ENCODE results near the gene G6PC2. TPM values are rescaled to one million over a fixed set of nuclear protein-coding genes. Genes with fewer than 3 reads are reported as not detected.
"Not testable (repeated sequence)": the region's sequence is repeated elsewhere in the genome, so short reads cannot be mapped to it uniquely, and the experiment has no call there.

Gene G6PC2
- total RNA-seq, 4 donors from 2014 or later, result not detected

GRCh38 chr2:168920504-168921157, 19.5 kb downstream of the G6PC2 start:
- no peak for DNase-seq (ENCODE audit: low spot score)
- TF ChIP-seq, protein P1, sequence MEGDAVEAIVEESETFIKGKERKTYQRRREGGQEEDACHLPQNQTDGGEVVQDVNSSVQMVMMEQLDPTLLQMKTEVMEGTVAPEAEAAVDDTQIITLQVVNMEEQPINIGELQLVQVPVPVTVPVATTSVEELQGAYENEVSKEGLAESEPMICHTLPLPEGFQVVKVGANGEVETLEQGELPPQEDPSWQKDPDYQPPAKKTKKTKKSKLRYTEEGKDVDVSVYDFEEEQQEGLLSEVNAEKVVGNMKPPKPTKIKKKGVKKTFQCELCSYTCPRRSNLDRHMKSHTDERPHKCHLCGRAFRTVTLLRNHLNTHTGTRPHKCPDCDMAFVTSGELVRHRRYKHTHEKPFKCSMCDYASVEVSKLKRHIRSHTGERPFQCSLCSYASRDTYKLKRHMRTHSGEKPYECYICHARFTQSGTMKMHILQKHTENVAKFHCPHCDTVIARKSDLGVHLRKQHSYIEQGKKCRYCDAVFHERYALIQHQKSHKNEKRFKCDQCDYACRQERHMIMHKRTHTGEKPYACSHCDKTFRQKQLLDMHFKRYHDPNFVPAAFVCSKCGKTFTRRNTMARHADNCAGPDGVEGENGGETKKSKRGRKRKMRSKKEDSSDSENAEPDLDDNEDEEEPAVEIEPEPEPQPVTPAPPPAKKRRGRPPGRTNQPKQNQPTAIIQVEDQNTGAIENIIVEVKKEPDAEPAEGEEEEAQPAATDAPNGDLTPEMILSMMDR (IDR thresholded peaks at IDR 0.05), result no peak
- ATAC-seq (ENCODE audit: low FRiP score), result no peak

- TF ChIP-seq, protein P1 (IDR thresholded peaks at IDR 0.05), result no peak
- ATAC-seq (ENCODE audit: low FRiP score) (no peak), DNase-seq (ENCODE audit: low spot score) (no peak)
Observed at GRCh38 chr2:168926621-168927386, 25.7 kb downstream of the G6PC2 start.

DNA sequence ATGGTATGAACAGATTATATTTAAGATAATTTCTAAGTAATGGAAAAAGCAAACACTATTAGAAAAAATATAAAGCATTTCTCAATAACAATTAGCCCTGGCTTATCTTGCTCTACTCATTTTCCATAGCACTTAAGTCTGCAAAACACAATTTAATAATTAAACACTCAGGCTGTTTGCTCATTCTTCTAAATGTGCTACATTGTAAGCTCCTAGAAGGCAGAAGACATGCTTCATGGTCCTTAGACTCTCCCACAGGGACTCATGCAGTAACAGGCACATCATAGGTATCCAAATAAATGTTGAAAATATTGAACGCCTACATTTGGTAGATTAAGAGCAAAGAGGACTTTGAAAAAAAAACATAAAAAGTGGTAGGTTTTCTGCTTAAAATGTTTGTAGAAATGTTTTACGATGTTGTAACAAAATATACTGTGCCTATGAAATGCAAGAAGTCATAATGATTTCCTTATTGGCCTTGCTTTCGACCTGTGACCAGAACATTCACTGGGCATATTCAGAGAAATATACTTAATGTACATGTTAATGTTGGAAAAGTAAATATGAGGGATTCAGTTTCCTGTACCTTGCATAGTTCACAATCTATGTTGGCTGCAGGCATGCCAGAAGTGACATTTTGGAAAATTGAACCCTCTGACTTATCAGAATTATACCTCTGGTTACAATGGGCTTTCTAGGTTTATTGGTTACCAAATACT, 27.2 kb downstream of the G6PC2 start:
- TF ChIP-seq, protein P1 (IDR thresholded peaks at IDR 0.05), result no peak
- ATAC-seq (ENCODE audit: low FRiP score), result no peak
- no peak for DNase-seq (ENCODE audit: low spot score)

DNA sequence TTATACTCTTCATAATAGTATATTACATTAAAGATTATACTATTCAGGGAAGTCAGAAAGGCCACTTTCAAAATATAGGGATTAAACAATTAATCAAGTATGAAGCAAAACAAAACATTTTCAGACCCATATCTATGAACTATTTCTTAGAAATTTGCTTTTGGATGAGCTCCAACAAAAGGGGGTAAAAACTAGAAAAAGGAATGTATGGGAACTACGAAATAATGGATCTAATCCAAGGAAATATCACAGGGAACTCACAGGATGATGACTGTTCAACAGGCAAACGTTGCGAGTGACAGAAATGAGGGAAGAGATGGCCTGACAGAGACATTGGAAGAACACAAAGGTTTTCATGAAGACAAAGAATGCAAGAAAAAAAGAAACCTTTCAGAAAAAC, 27.9 kb downstream of the G6PC2 start:
- no peak for ATAC-seq (ENCODE audit: low FRiP score)
- DNase-seq (ENCODE audit: low spot score), result no peak
- TF ChIP-seq, protein P1 (IDR thresholded peaks at IDR 0.05), result no peak

GRCh38 chr2:168930242-168930641, 29.2 kb downstream of the G6PC2 start:
- DNase-seq (ENCODE audit: low spot score) (no peak), ATAC-seq (ENCODE audit: low FRiP score) (no peak)
- TF ChIP-seq, protein P1 (IDR thresholded peaks at IDR 0.05), result no peak

GRCh38 chr2:168932174-168932573, 31.1 kb downstream of the G6PC2 start:
- not testable (repeated sequence) for ATAC-seq (ENCODE audit: low FRiP score); DNase-seq (ENCODE audit: low spot score)

GRCh38 chr2:168934826-168935225, 33.7 kb downstream of the G6PC2 start:
- no peak for ATAC-seq (ENCODE audit: low FRiP score)
- no peak for DNase-seq (ENCODE audit: low spot score)
- TF ChIP-seq, protein P1 (IDR thresholded peaks at IDR 0.05), result no peak

Measured in omental fat pad (tissue), 4 donors.